Ramos (cell line): ENCODE data around the gene APPL2.
"Not testable (repeated sequence)": the region's sequence is repeated elsewhere in the genome, so short reads cannot be mapped to it uniquely, and the experiment has no call there.

ENCODE experiments used
- in situ Hi-C: fragments of 300-500 bp; cut with MboI; formaldehyde crosslinking; loops from one replicate; pipeline ENCODE4 v1.14.3; 2022; ENCODE audit warnings: low sequenced_read_pairs; ENCODE audit not compliant: unreplicated experiment

The APPL2 gene

GRCh38 chr12:105202202-105202601 lies 33.8 kb downstream of the APPL2 start:
- in situ Hi-C loops: no loop called here

DNA sequence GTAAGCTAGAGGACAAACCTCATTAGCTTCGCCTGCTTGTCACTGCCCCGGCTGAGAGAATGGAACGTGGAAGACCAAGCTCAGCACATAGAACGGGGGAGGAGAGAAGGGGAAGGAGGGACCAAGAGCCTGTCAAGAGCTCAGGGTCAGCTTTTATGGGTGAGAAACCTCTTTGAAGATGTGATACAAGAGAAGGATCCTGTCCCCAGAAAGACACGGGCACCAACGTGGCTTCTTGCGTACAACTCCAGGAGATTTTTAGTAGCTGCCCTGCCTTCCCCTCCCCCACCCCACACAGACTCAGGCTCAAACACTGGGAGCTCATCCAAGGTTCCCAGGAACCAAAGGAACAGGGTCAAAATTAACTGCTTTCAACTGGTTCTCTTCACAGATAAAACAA lies 34.7 kb downstream of the APPL2 start:
- in situ Hi-C loops: no loop called here

- in situ Hi-C loops: no loop called here
Observed at GRCh38 chr12:105200385-105200784, 35.6 kb downstream of the APPL2 start.

- in situ Hi-C loops: no loop called here
Observed at GRCh38 chr12:105198961-105199360, 37.0 kb downstream of the APPL2 start.

GRCh38 chr12:105196090-105196489 lies 39.9 kb downstream of the APPL2 start:
- in situ Hi-C loops: no loop called here

- in situ Hi-C loops: no loop called here
Observed at GRCh38 chr12:105194947-105195346, 41.0 kb downstream of the APPL2 start.

- in situ Hi-C loops: no loop called here
Observed at GRCh38 chr12:105192624-105193225, 43.2 kb downstream of the APPL2 start.

DNA sequence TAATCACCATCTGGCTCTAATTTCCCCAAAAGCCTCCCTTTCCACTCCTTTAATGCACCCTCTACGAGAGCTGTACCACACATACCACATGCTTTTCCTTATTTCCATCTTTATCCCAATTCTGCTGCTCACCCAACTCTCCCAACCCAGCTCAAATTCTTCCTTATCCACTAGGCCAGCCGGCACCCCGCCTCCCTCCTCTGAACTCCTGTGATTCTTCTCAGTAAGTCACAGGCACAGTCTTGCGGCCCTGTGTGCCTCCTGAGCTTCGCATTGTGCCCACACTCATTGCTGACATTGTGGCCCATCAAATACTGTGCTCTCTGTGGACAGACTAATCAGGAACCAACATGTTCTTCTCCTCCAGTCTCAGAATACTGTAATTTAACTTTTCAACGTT lies 45.4 kb downstream of the APPL2 start:
- in situ Hi-C loops: no loop called here

DNA sequence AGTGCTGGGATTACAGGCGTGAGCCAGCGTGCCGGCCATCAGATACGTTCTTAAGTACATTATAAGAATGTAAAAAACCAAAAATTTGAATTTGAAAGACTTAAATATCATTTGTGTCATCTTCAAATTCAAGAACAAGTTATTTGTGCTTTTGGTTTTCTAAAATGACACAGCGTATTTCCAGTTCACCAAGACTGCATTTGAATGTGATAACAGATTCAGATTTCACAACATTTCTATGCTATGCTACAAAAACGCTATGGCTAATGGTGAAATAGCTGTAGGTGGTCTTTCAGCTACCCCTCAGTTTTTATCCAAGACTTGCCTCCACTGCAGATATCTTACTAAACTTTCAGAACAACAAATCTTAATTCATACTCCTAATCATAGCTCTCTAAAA lies 46.7 kb downstream of the APPL2 start:
- in situ Hi-C loops: no loop called here

- in situ Hi-C loops: not testable (repeated sequence)
Observed at GRCh38 chr12:105183976-105184375, 52.0 kb downstream of the APPL2 start.

- in situ Hi-C loops: not testable (repeated sequence)
Observed at GRCh38 chr12:105183406-105183805, 52.6 kb downstream of the APPL2 start.

- in situ Hi-C loops: not testable (repeated sequence)
Observed at GRCh38 chr12:105179114-105179513, 56.9 kb downstream of the APPL2 start.

DNA sequence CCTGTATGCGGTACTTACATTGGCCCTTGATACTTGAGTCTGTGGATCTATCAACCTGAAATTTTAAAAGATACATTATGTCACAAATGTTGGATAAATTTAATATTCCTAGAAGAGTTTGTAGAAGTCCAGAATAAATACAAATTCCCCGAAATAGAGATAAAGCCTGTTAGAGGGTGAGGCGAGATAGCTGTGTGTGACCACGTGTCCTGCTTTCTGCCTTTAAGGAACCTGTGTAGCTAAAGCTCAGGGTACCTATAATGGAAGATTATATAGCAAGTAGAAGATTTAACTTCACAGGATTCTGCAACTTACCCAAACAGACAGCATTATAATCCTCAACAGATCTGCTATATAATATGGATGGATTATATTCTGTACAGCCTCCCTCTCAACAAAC lies 58.8 kb downstream of the APPL2 start:
- in situ Hi-C loops: no loop called here

DNA sequence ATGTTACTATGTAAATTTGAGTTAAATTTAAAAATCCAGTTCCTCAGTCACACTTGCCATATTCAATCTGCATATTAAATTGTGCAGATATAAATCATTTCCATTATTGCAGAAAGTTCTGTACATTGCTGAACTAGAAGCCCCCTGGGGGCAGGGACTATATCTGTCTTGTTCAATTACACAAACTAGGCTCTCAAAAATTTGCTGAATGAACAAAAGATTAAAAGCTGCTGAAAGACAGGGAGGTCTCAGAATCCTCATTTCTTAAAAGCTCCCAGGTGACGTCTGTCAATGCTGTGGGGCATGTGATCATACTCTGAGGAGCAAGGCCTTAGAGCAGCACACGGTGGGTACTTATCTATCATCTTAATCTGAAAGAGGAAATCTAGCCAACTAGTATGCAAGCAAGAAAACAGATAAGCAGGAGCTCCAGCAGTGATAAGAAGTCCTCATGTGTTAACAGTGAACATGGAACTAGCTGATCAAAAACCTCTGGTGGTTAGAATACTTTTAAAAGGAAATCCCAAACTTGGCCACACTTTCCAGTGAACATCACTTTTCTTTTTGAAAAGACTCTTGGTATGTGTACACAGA lies 60.5 kb downstream of the APPL2 start:
- in situ Hi-C loops: no loop called here

- in situ Hi-C loops: no loop called here
Observed at GRCh38 chr12:105171691-105172436, 64.1 kb downstream of the APPL2 start.

- in situ Hi-C loops: no loop called here
Observed at GRCh38 chr12:105170139-105170538, 65.8 kb downstream of the APPL2 start.

- in situ Hi-C loops: no loop called here
Observed at GRCh38 chr12:105168006-105168405, 68.0 kb downstream of the APPL2 start.

- in situ Hi-C loops: no loop called here
Observed at GRCh38 chr12:105167346-105167745, 68.6 kb downstream of the APPL2 start.

- in situ Hi-C loops: no loop called here
Observed at GRCh38 chr12:105166736-105167135, 69.2 kb downstream of the APPL2 start.

DNA sequence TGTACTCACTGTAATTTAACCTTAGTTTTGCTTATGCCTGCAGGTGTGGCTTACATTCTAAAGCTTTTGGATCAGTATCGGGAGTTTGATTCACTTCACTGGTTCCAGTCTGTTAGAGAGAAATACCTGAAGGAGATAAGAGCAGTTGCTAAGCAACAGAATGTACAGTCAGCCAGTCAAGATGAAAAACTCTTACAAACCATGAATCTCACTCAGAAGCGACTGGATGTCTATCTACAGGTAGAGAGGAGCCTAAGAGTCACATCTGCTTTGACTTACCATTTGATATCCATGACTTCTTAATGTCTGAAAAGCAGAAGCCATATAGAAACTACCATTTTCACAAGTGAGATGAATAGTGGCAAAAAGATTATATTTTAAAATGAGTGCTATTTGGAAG lies 71.9 kb downstream of the APPL2 start:
- in situ Hi-C loops: no loop called here

DNA sequence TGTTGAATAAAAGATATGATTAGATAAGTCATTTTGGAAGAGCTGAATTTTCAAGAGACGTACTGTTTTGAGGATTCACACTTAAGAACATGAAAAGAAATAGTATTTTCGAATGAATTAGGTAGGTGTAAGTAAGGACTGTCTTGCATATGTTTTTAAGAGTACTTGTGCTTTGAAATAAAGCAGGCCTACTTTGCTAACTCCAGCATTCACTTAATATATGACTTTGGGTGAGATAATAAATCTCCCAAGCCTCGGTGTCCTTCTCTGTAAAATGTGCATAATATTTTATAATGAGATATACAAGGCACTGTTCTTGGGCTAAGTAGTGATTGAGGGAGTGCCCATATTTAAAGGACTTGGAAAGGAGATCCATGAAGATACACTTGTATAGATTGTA lies 73.8 kb downstream of the APPL2 start:
- in situ Hi-C loops: no loop called here

DNA sequence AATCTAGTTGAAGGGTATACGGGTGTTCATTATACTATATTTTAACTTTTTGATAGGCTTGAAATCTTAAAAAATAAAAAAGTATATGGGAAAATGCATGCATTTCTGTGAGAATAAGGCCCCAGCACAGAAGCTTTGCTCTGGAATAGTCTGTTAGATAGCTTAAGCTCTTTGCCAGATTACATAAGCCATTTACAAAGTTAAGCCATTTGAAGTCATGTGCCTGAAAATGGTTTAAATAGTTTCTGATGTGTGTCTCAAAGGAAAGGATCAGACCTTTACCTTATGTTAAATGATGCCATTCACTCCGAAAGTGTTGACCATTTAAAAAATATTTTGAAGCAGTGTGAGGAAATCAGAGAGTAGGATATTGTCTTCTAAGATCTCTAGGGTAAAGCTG lies 77.1 kb downstream of the APPL2 start:
- in situ Hi-C loops: no loop called here
